ENCODE measurements around the gene SLC39A7.

SLC39A7 gene

GRCh38 chr6:33195304-33196165, 5.1 kb upstream of the SLC39A7 start:
- DNase-seq (ENCODE audit: low read depth): no peak
- no peak for TF ChIP-seq CTCF (IDR thresholded peaks at IDR 0.05; ENCODE audit: control insufficient read depth, insufficient read depth, low read depth, low read length, missing control alignments)
- no peak overlapping the region for H3K4me3 ChIP-seq (ENCODE audit: control insufficient read depth, low read depth, low read length)

GRCh38 chr6:33197431-33198048, 3.1 kb upstream of the SLC39A7 start:
- TF ChIP-seq CTCF (IDR thresholded peaks at IDR 0.05; ENCODE audit: control insufficient read depth, insufficient read depth, low read depth, low read length, missing control alignments): peak; percentile 81
- no peak overlapping the region for H3K4me3 ChIP-seq (ENCODE audit: control insufficient read depth, low read depth, low read length)
- peak; percentile 33 for DNase-seq (ENCODE audit: low read depth)

GRCh38 chr6:33198159-33198852, 2.4 kb upstream of the SLC39A7 start:
- no peak overlapping the region for H3K4me3 ChIP-seq (ENCODE audit: control insufficient read depth, low read depth, low read length)
- TF ChIP-seq CTCF (IDR thresholded peaks at IDR 0.05; ENCODE audit: control insufficient read depth, insufficient read depth, low read depth, low read length, missing control alignments): no peak
- no peak for DNase-seq (ENCODE audit: low read depth)

- TF ChIP-seq CTCF (IDR thresholded peaks at IDR 0.05; ENCODE audit: control insufficient read depth, insufficient read depth, low read depth, low read length, missing control alignments): no peak
- peak overlapping the region; percentile 90 for H3K4me3 ChIP-seq (ENCODE audit: control insufficient read depth, low read depth, low read length)
- no peak for DNase-seq (ENCODE audit: low read depth)
These were observed 1.7 kb upstream of the SLC39A7 start for GRCh38 chr6:33198853-33199436.

GRCh38 chr6:33199687-33200218, 914 bp upstream of the SLC39A7 start:
- no peak for DNase-seq (ENCODE audit: low read depth)
- H3K4me3 ChIP-seq (ENCODE audit: control insufficient read depth, low read depth, low read length): peak overlapping the region; percentile 90

More at GRCh38 chr6:33199687-33200218, 914 bp upstream of the SLC39A7 start:
- TF ChIP-seq CTCF (IDR thresholded peaks at IDR 0.05; ENCODE audit: control insufficient read depth, insufficient read depth, low read depth, low read length, missing control alignments): no peak

Measured in AG09309 (cell line).